GM19463 (cell line): ENCODE data around the gene LRRC4C.

Experiments
- ATAC-seq: cut with Tn5 transposase; IDR thresholded peaks from one replicate; pipeline ENCODE4 v1.9.1; 2021; ENCODE audit warnings: mild to moderate bottlenecking, moderate library complexity; ENCODE audit not compliant: unreplicated experiment

LRRC4C gene

GRCh38 chr11:41133023-41133422 lies 326.4 kb downstream of the LRRC4C start:
- ATAC-seq: no peak

- no peak for ATAC-seq
These were observed 337.9 kb downstream of the LRRC4C start for GRCh38 chr11:41121600-41121999.

GRCh38 chr11:41119484-41119883 lies 340.0 kb downstream of the LRRC4C start:
- no peak for ATAC-seq

DNA sequence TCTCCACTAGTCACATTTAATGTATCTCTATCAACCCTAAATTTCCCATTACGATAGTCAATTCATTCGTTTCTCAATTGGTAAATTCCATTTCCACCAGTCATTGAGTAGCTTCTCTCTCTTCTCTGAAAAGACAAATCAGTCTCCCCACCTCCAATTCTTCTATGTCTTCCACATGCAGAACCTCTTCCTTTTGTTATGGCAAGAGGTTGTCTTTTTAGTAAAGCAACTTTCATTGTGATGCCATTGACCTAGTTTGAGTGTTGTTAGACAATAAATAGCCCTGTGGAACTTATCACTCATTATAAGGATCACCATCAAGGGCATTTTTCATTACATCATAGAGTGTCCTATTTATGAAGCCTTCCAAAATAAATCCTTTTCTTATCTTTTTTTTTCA lies 340.9 kb downstream of the LRRC4C start:
- ATAC-seq: no peak

GRCh38 chr11:41116970-41117369 lies 342.5 kb downstream of the LRRC4C start:
- no peak for ATAC-seq

DNA sequence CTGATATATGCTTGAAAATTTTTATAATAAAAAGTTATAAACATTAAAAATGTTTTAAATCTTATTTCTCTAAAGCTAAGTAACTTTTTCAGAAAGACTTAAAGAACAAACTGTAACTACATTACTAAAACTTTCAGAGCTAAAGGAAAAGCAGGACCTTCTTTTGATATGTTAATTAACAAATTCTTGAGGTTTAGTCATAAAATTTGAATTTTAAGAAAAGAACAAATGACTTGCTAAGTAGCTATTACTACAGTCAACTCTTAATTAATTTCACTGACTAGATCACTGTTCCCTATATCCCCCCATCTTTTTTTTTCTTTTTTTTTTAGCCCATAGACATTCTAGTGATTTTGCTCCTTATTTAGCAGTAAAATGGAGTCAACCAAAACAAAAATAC lies 344.4 kb downstream of the LRRC4C start:
- ATAC-seq: no peak

DNA sequence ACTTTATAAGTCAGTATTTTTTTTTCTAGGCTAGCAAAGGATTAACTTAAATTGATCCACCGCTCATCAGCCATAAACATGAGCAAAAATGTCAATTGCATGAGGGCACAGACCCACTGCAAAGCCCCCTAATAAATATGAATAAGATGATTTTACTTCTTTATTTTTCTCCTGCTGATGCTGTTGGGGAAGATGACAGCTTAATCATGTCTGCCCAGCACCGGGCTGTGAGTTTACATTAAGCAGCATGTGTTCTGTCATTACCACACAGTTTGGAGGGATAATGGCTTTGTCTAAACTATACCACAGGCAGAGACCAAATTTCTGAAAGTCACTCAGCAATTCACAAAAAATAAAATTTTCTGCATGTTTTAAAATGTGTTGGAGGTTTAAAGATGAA lies 346.3 kb downstream of the LRRC4C start:
- no peak for ATAC-seq

GRCh38 chr11:41110527-41110926 lies 348.9 kb downstream of the LRRC4C start:
- no peak for ATAC-seq

DNA sequence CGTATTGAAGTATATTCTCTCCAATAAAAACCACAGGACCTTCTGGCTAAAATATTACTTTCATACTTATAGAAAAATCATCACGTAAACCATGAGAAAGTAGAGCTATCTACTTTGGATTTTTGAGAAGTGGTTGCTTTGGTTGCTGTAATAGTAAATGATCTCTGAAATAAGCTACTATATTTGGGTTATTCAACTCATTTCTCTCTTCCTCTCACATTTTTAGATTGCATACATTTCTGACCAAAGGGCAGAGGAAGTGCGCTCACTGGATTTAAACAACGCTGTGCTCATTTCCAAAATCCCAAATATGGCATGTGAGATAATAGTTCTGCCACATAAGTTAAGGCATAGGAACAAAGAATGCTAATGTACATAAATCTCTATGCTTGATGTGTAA lies 357.0 kb downstream of the LRRC4C start:
- ATAC-seq: no peak

GRCh38 chr11:41099654-41100053 lies 359.8 kb downstream of the LRRC4C start:
- ATAC-seq: no peak

GRCh38 chr11:41085123-41085522 lies 374.3 kb downstream of the LRRC4C start:
- no peak for ATAC-seq

DNA sequence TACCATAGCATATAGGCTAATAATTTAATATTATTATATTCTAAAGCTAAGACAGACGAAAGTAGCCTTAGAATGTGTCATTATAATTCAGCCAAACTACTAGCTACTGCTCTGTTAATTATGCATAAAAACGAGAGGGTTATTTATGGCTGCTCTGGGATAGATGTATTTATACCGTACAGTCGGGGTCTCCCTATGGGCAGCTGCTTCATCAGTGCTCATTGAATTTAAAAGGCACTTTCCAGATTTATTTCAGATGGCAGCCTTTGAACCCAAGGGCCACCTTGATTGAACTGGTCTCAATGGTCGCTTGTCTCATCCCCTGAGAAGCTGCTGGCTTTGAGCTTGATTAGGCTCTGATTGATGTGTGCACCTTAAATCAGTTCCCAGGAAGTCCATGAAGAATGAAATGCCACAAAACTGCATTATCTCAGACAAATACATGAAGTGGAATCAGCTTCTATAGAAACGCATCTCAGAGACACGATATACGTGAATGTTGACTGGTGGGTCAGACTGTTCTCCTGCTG lies 377.6 kb downstream of the LRRC4C start:
- no peak for ATAC-seq

GRCh38 chr11:41074318-41074717 lies 385.1 kb downstream of the LRRC4C start:
- no peak for ATAC-seq

- ATAC-seq: no peak
These were observed 394.0 kb downstream of the LRRC4C start for GRCh38 chr11:41065432-41065831.

- ATAC-seq: no peak
These were observed 401.3 kb downstream of the LRRC4C start for GRCh38 chr11:41058138-41058537.

- no peak for ATAC-seq
These were observed 402.4 kb downstream of the LRRC4C start for GRCh38 chr11:41056892-41057569.

GRCh38 chr11:41053894-41054293 lies 405.6 kb downstream of the LRRC4C start:
- ATAC-seq: no peak

DNA sequence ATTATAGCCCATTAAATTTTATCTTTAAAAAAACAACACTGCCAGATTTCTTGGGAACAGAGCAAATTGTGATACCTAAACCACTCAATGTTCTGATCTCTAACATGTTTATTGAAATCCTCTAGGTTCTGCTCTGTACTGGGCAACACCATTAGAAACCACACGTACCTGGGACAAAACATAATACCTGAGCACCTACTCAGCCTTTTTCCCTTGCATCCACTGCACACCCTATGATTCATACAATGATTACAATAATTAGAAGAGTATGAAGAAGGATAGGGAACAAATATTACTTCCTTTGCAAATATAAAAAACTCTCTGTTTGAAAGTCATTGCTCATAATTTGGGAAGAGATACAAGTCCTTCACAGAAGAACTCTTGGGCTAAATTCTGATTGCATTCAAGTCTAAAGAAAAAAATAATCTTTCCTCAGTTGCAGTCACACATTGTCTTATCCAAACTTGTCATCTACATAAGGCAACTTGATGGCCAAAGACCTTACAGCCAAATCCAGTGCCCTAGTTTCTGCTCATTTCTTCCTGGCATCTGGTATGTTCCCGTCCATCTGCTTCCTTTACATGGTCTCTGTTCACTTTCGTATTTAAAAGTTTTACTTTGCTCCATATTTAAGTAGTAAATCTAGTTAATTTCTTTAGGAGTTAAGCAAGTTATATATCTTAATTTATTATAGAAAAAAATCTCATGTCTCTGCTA lies 407.4 kb downstream of the LRRC4C start:
- ATAC-seq: no peak

- ATAC-seq: no peak
These were observed 408.7 kb downstream of the LRRC4C start for GRCh38 chr11:41050791-41051190.

- ATAC-seq: no peak
These were observed 412.2 kb downstream of the LRRC4C start for GRCh38 chr11:41047229-41047628.

DNA sequence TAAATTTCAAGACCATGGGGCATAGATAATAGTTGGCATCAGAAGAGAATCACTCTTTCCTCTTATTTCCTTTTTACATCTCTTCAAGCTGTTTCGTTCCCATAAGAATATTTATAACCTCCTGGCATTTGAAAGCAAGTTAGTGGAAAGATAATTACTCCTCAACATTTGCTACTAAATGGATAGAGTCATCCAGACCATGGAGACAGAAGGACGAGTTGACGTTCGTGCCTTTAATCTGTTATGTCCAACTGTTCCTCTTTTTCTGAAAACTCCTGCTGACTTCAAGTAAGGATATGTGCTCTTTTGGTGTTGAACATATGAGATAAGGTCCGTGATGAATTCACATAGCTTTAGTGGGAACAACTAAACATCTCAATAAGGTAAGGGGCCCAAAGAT lies 414.2 kb downstream of the LRRC4C start:
- ATAC-seq: no peak

GRCh38 chr11:41044747-41045146 lies 414.7 kb downstream of the LRRC4C start:
- ATAC-seq: no peak
